ENCODE results near the gene KDR.
A peak's percentile ranks its signal among the peaks of the same experiment; 100 is the strongest.

Gene KDR

DNA sequence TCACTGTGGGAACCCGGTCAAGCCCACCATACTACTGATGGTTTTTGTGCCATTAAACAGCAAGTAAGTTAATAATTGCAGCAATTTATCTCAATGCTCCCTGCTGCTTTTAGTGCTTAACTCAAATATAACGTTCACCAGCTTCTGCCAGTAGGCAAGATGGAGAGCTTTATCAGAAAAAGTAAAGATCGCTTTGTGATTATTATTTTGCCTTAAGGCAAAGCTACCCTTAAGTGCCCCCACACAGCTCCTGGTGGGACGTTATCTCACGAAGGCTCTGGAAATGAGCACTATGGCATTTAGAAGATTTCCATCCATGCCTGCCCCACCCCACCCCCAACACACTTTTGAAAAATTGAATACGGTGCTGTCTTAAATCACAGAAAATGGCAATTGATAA is 59.4 kb downstream of the KDR start:
- Histone ChIP-seq H3K27me3 (replicated peaks; ENCODE audit: insufficient read depth, low read length) (no peaks in the 10 kb centered on the region), H3F3A (ENCODE audit: insufficient read depth, low read length) (no peaks in the 10 kb centered on the region), H3K79me2 (ENCODE audit: low read length) (no peaks in the 10 kb centered on the region), H3K4me3 (ENCODE audit: low read length) (no peak overlapping the region), H3K9me3 (replicated peaks; ENCODE audit: insufficient read depth, low read length) (no peaks in the 10 kb centered on the region), H3K9me2 (replicated peaks; ENCODE audit: insufficient read depth, low read length) (no peaks in the 10 kb centered on the region), H3K4me2 (ENCODE audit: low read depth, low read length) (no peak overlapping the region), H3K36me3 (replicated peaks; ENCODE audit: insufficient read depth, low read length) (no peaks in the 10 kb centered on the region), H3K9ac (ENCODE audit: low read length) (no peak overlapping the region), H3K27ac (ENCODE audit: low read length) (no peak overlapping the region), H3K4me1 (ENCODE audit: low read length) (no peaks in the 10 kb centered on the region), H2AFZ (ENCODE audit: low read length) (no peak overlapping the region), H4K20me1 (ENCODE audit: insufficient read depth, low read length) (no peaks in the 10 kb centered on the region)
- DNase-seq: no peak
- TF ChIP-seq, protein P1, sequence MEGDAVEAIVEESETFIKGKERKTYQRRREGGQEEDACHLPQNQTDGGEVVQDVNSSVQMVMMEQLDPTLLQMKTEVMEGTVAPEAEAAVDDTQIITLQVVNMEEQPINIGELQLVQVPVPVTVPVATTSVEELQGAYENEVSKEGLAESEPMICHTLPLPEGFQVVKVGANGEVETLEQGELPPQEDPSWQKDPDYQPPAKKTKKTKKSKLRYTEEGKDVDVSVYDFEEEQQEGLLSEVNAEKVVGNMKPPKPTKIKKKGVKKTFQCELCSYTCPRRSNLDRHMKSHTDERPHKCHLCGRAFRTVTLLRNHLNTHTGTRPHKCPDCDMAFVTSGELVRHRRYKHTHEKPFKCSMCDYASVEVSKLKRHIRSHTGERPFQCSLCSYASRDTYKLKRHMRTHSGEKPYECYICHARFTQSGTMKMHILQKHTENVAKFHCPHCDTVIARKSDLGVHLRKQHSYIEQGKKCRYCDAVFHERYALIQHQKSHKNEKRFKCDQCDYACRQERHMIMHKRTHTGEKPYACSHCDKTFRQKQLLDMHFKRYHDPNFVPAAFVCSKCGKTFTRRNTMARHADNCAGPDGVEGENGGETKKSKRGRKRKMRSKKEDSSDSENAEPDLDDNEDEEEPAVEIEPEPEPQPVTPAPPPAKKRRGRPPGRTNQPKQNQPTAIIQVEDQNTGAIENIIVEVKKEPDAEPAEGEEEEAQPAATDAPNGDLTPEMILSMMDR (IDR thresholded peaks at IDR 0.05; ENCODE audit: low read length): no peak

GRCh38 chr4:55055529-55055928 is 69.9 kb downstream of the KDR start:
- peak overlapping the region; percentile 1; the same call in 1 of the 2 replicates for H3K4me2 ChIP-seq (ENCODE audit: low read depth, low read length)
- H3K27ac ChIP-seq (ENCODE audit: low read length): no peak overlapping the region
- no peaks in the 10 kb centered on the region for H3K79me2 ChIP-seq (ENCODE audit: low read length)
- peak; percentile 50 for DNase-seq
- H2AFZ ChIP-seq (ENCODE audit: low read length): no peak overlapping the region
- H3K9me3 ChIP-seq (replicated peaks; ENCODE audit: insufficient read depth, low read length): no peaks in the 10 kb centered on the region
- no peaks in the 10 kb centered on the region for H4K20me1 ChIP-seq (ENCODE audit: insufficient read depth, low read length)
- H3K9ac ChIP-seq (ENCODE audit: low read length): no peak overlapping the region
- H3K36me3 ChIP-seq (replicated peaks; ENCODE audit: insufficient read depth, low read length): no peaks in the 10 kb centered on the region
- no peaks in the 10 kb centered on the region for H3K27me3 ChIP-seq (replicated peaks; ENCODE audit: insufficient read depth, low read length)
- no peaks in the 10 kb centered on the region for H3F3A ChIP-seq (ENCODE audit: insufficient read depth, low read length)
- H3K4me1 ChIP-seq (ENCODE audit: low read length): peaks cover 8% of the 10 kb centered on the region
- H3K4me3 ChIP-seq (ENCODE audit: low read length): no peak overlapping the region
- H3K9me2 ChIP-seq (replicated peaks; ENCODE audit: insufficient read depth, low read length): no peaks in the 10 kb centered on the region
- TF ChIP-seq, protein P1 (IDR thresholded peaks at IDR 0.05; ENCODE audit: low read length): no peak
- TF ChIP-seq EZH2 (optimal IDR thresholded peaks at IDR 0.05; ENCODE audit: low read depth, low read length) (no peak), EZH2phosphoT487 (IDR thresholded peaks at IDR 0.05; ENCODE audit: low read length) (no peak)

- Histone ChIP-seq H3K27me3 (replicated peaks; ENCODE audit: insufficient read depth, low read length) (no peaks in the 10 kb centered on the region), H3K9me3 (replicated peaks; ENCODE audit: insufficient read depth, low read length) (no peaks in the 10 kb centered on the region)
- TF ChIP-seq, protein P1 (IDR thresholded peaks at IDR 0.05; ENCODE audit: low read length): no peak
- no peak for TF ChIP-seq EZH2phosphoT487 (IDR thresholded peaks at IDR 0.05; ENCODE audit: low read length)
- no peak for TF ChIP-seq EZH2 (optimal IDR thresholded peaks at IDR 0.05; ENCODE audit: low read depth, low read length)
Observed at GRCh38 chr4:55051532-55051931, 73.9 kb downstream of the KDR start.

More at GRCh38 chr4:55051532-55051931, 73.9 kb downstream of the KDR start:
- no peak for DNase-seq
- Histone ChIP-seq H3K9me2 (replicated peaks; ENCODE audit: insufficient read depth, low read length) (no peaks in the 10 kb centered on the region), H3K79me2 (ENCODE audit: low read length) (no peaks in the 10 kb centered on the region), H3K27ac (ENCODE audit: low read length) (no peak overlapping the region), H3K4me3 (ENCODE audit: low read length) (no peak overlapping the region), H3K36me3 (replicated peaks; ENCODE audit: insufficient read depth, low read length) (no peaks in the 10 kb centered on the region), H4K20me1 (ENCODE audit: insufficient read depth, low read length) (no peaks in the 10 kb centered on the region), H3K4me2 (ENCODE audit: low read depth, low read length) (no peak overlapping the region), H3K9ac (ENCODE audit: low read length) (no peak overlapping the region), H3K4me1 (ENCODE audit: low read length) (peaks cover 8% of the 10 kb centered on the region), H3F3A (ENCODE audit: insufficient read depth, low read length) (no peaks in the 10 kb centered on the region), H2AFZ (ENCODE audit: low read length) (no peak overlapping the region)

Measured in MM.1S (cell line).